ENCODE data around the gene SLC19A2.

DNA sequence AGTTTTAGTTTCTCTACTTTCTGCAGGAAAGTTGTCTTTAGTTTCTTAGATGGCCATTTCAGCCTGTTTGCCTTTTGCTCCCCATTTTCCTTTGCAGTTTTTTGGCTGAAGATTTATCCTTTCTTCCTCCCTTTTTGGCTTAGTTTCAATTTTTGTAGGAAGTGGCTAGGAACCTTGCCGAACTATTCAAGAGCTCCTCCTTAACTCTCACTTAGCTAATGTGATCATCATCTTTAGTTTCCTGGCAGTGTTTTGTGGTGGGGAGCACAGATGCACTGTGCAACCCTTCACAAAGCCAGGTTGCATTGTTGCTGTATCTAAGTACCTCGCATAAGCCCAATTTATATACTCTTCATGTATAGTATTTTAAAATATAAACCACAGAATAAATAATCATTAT, 29.7 kb downstream of the SLC19A2 start:
- TF ChIP-seq ISL1 (CRISPR knock-in tag; IDR thresholded peaks at IDR 0.05) (no peak), SNAI2 (CRISPR knock-in tag; IDR thresholded peaks at IDR 0.05) (no peak), TCF4 (CRISPR knock-in tag; IDR thresholded peaks at IDR 0.05; ENCODE audit: borderline replicate concordance) (no peak), PPARA (CRISPR knock-in tag; IDR thresholded peaks at IDR 0.05; ENCODE audit: borderline replicate concordance) (no peak), ARNTL (CRISPR knock-in tag; IDR thresholded peaks at IDR 0.05; ENCODE audit: borderline replicate concordance, low read depth) (no peak), ZFP3 (CRISPR knock-in tag; IDR thresholded peaks at IDR 0.05) (no peak)
- TF ChIP-seq, protein P1, sequence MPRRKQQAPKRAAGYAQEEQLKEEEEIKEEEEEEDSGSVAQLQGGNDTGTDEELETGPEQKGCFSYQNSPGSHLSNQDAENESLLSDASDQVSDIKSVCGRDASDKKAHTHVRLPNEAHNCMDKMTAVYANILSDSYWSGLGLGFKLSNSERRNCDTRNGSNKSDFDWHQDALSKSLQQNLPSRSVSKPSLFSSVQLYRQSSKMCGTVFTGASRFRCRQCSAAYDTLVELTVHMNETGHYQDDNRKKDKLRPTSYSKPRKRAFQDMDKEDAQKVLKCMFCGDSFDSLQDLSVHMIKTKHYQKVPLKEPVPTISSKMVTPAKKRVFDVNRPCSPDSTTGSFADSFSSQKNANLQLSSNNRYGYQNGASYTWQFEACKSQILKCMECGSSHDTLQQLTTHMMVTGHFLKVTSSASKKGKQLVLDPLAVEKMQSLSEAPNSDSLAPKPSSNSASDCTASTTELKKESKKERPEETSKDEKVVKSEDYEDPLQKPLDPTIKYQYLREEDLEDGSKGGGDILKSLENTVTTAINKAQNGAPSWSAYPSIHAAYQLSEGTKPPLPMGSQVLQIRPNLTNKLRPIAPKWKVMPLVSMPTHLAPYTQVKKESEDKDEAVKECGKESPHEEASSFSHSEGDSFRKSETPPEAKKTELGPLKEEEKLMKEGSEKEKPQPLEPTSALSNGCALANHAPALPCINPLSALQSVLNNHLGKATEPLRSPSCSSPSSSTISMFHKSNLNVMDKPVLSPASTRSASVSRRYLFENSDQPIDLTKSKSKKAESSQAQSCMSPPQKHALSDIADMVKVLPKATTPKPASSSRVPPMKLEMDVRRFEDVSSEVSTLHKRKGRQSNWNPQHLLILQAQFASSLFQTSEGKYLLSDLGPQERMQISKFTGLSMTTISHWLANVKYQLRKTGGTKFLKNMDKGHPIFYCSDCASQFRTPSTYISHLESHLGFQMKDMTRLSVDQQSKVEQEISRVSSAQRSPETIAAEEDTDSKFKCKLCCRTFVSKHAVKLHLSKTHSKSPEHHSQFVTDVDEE (CRISPR knock-in tag; IDR thresholded peaks at IDR 0.05): no peak
- TF ChIP-seq, protein P2, sequence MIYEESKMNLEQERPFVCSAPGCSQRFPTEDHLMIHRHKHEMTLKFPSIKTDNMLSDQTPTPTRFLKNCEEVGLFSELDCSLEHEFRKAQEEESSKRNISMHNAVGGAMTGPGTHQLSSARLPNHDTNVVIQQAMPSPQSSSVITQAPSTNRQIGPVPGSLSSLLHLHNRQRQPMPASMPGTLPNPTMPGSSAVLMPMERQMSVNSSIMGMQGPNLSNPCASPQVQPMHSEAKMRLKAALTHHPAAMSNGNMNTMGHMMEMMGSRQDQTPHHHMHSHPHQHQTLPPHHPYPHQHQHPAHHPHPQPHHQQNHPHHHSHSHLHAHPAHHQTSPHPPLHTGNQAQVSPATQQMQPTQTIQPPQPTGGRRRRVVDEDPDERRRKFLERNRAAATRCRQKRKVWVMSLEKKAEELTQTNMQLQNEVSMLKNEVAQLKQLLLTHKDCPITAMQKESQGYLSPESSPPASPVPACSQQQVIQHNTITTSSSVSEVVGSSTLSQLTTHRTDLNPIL (CRISPR knock-in tag; IDR thresholded peaks at IDR 0.05; ENCODE audit: low read depth): no peak

All from SK-N-SH treated with all-trans-retinoic acid at 6 μM for 48 hours (cell line).